Activated CD4-positive, alpha-beta T cell treated with anti-CD3 and anti-CD28 coated beads for 36 hours (primary cell): ENCODE results near the gene THSD4. TPM values are rescaled to one million over a fixed set of nuclear protein-coding genes. Genes with fewer than 3 reads are reported as not detected.

Experiments
- ATAC-seq: fragments of 200-7000 bp; cut with Tn5 transposase; one replicate; pipeline ENCODE4 v1.10.0; 2021; ENCODE audit warnings: mild to moderate bottlenecking, moderate library complexity
- CTCF ChIA-PET: fragments of 350-600 bp; sonication (Branson Sonifier 250); formaldehyde crosslinking; loops from one replicate; lab custom pipeline; 2021; ENCODE audit warnings: antibody characterized with exemption; lab: Charles Lee
- POLR2A ChIA-PET: fragments of 350-600 bp; sonication (Branson Sonifier 250); formaldehyde crosslinking; loops from one replicate; lab custom pipeline; 2021; ENCODE audit warnings: antibody characterized with exemption, inconsistent platforms; lab: Charles Lee
- DNase-seq: peaks from one replicate; pipeline ENCODE4 v3.0.0-alpha.2; 2020
- H3K27ac Mint-ChIP-seq: one replicate; pipeline ENCODE4 v1.8.0; 2021; ENCODE audit warnings: mixed read lengths
- H3K27me3 Mint-ChIP-seq: one replicate; pipeline ENCODE4 v1.8.0; 2021; ENCODE audit warnings: mixed read lengths
- H3K36me3 Mint-ChIP-seq: one replicate; pipeline ENCODE4 v1.8.0; 2021; ENCODE audit warnings: low read depth, mixed read lengths
- H3K4me1 Mint-ChIP-seq: one replicate; pipeline ENCODE4 v1.8.0; 2021; ENCODE audit warnings: mixed read lengths
- H3K4me3 Mint-ChIP-seq: one replicate; pipeline ENCODE4 v1.8.0; 2021; ENCODE audit warnings: mild to moderate bottlenecking, moderate library complexity, mixed read lengths
- H3K9me3 Mint-ChIP-seq: one replicate; pipeline ENCODE4 v1.8.0; 2021; ENCODE audit warnings: low read depth, mixed read lengths
- intact Hi-C, 2 experiments: fragments of 100-400 bp; cut with DNase I in 1 of 2; cut with micrococcal nuclease in 1 of 2; formaldehyde crosslinking; loops; one replicate each; pipeline versions ENCODE4 v1.14.2 to v1.15.1; 2022 to 2024; cut with DNase I, micrococcal nuclease
- total RNA-seq, 2 experiments: library from RNA; stranded (reverse); gene quantifications; one replicate each; pipeline ENCODE4 v1.2.3, GENCODE V29; 2021

Gene THSD4
- total RNA-seq, 2 experiments from 2014 or later: not detected

DNA sequence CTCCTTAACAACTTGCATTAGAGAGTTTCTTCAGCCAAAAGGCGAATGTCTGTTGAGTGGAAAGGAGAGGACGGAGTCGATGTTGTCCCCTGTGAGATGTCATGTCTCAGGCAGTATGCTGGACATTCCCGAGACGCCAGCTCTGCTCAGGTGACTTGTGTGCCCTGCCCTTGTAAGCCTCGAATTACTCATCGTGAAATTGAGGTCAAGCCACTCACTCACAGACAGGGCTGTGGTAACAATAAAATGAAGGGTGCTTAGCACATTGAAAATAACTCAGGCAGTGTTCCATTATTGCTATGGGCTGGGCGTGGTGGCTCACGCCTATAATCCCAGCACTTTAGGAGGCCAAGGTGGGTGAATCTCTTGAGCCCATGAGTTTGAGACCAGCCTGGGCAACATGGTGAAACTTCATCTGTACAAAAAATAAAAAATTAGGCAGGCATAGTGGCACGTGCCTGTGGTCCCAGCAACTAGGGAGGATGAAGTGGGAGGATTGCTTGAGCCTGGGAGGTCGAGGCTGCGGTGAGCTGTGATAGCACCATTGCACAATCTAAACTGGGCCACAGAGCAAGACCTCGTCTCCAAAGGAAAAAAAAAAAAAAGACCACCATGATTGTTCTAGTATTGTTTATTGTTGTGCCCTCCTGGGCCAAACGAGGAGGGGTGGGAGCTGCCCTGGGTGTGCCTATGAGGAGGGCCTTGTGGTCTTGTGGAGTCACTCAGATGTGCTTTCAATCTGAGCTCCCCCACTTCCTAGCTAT, 214.4 kb downstream of the THSD4 start:
- Mint-ChIP-seq H3K27ac (no peak overlapping the region), H3K4me3 (no peak overlapping the region), H3K9me3 (no peaks in the 10 kb centered on the region), H3K36me3 (no peaks in the 10 kb centered on the region), H3K4me1 (peaks cover 6% of the 10 kb centered on the region), H3K27me3 (peaks cover 2% of the 10 kb centered on the region)
- DNase-seq: no peak
- intact Hi-C loops: no loop called here
- CTCF ChIA-PET: interaction anchor here (0.5 kb wide), 1 partner anchor 209 kb away, joined by 3 read pairs; no protein-coding TSS in a partner anchor
- POLR2A ChIA-PET: no interaction called here
- ATAC-seq: no peak

DNA sequence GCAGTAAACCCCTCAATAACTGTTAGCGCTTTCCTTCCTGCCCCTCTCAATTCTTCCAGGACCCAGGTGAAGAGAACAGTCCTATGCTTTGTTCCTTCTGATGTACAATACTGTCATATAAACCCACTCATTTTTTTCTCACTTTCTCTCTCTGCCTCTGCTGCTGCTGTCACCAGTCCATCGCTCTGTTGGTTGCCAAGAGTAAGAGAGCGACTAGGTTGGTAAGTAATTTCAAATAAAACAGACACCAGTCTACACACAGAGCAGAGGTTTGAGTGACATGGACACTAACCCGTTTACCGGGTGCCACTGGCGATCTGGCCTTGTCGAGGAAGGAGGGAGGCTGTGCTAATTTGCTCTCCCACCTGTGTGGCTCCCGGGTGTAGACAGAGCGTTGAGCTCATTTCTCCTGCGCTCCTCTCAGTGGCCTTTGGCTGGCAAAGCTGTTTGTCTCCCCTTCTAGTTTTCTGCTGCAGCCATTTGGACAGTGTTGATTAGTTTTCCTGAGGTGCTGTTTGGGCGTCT, 215.4 kb downstream of the THSD4 start:
- DNase-seq (no peak), ATAC-seq (no peak)
- Mint-ChIP-seq H3K27ac (no peak overlapping the region), H3K36me3 (no peaks in the 10 kb centered on the region), H3K4me3 (no peak overlapping the region), H3K27me3 (peaks cover 2% of the 10 kb centered on the region), H3K4me1 (peaks cover 6% of the 10 kb centered on the region), H3K9me3 (no peaks in the 10 kb centered on the region)
- POLR2A ChIA-PET: no interaction called here
- CTCF ChIA-PET: interaction anchor here (0.5 kb wide), 1 partner anchor 210 kb away, joined by 3 read pairs; no protein-coding TSS in a partner anchor
- intact Hi-C loops: no loop called here

DNA sequence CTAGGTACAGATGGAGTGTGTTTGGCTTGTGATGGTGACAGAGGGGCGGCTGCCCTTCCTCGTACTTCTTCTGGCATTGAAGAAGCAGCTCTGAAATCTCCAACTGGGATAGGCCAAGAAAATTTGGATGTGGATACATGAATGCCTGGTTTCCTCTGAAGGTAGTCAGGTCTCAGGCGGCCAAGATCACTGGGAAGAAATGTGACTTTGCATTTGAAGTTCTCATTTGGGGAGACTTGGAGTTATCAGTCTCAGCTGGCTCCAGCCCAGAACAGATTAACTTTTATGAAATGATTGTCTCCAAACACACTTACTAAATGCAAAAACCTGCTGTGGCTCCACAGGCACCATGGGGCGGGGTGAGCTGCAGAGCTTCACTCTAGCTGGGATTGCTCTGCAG, 215.9 kb downstream of the THSD4 start:
- no peak overlapping the region for H3K4me3 Mint-ChIP-seq

DNA sequence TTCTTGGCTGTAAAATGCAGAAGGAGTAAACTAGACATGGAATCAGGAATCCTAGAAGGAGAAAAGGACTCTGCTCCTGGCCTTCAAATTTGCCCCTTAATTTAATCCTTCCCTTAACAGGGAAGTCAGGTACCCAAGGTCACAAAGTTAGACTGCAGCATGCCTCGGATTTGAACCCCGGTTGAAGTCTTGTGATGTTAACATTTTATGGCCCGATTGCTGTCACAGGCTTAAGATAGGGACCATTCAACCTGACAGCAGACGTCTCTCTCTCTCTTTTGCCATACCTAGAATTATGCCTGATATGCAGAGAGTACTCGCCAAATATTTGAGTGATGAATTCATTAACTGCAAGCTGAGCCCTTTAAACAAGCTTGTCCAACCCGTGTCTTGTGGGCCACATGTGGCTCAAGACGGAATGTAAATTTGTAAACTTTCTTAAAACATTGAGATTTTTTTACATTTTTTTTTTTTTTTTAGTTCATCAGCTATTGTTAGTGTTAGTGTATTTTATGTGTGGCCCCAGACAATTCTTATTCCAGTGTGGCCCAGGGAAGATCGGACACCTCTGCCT, 217.2 kb downstream of the THSD4 start:
- ChIA-PET CTCF (interaction anchor here (0.6 kb wide), 1 partner anchor 102 kb away, joined by 4 read pairs; no protein-coding TSS in a partner anchor), POLR2A (no interaction called here)
- H3K4me1 Mint-ChIP-seq: peaks cover 6% of the 10 kb centered on the region
- intact Hi-C loops: no loop called here
- no peaks in the 10 kb centered on the region for H3K36me3 Mint-ChIP-seq
- DNase-seq (no peak), ATAC-seq (no peak)
- no peak overlapping the region for H3K4me3 Mint-ChIP-seq
- no peaks in the 10 kb centered on the region for H3K9me3 Mint-ChIP-seq
- peaks cover 3% of the 10 kb centered on the region for H3K27me3 Mint-ChIP-seq
- H3K27ac Mint-ChIP-seq: no peak overlapping the region

More for the DNA sequence above, 215.9 kb downstream of the THSD4 start:
- H3K27ac Mint-ChIP-seq: no peak overlapping the region
- ATAC-seq: no peak
- H3K27me3 Mint-ChIP-seq: peaks cover under 1% of the 10 kb centered on the region
- intact Hi-C loops: no loop called here
- no peaks in the 10 kb centered on the region for H3K36me3 Mint-ChIP-seq
- peaks cover 6% of the 10 kb centered on the region for H3K4me1 Mint-ChIP-seq
- DNase-seq: no peak
- no peaks in the 10 kb centered on the region for H3K9me3 Mint-ChIP-seq
- CTCF ChIA-PET: interaction anchor here (0.8 kb wide), 1 partner anchor 22 kb away, joined by 3 read pairs; no protein-coding TSS in a partner anchor
- POLR2A ChIA-PET: no interaction called here

DNA sequence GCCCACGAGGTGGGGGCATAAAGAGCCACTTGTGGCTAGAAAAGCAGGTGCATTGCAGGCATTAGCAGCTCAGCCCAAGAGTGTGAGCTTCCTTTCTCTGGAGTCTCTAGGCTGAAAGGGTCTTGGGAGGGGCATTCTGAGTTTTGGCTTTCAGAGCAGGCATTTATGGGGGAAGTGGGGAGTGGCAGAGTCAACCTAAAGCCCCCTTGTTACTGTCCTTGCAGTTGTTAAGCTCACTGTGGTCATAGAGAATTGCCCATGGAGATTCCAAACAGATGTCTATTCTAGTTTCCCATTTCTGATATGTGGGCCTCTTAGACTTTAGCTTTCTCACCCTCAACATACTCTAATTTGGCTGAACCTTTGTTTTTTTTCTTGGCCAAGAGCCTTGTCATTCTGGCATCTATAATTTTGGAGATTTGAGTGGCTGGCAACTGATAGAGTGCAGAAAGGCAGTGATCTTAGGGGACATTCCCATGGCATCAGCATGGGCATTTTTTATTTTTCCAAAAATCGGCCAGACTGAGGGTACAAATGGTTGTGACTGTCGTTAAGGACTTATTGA, 217.9 kb downstream of the THSD4 start:
- H3K4me3 Mint-ChIP-seq: no peak overlapping the region
- H3K27ac Mint-ChIP-seq: no peak overlapping the region
- ATAC-seq (no peak), DNase-seq (no peak)
- peaks cover 6% of the 10 kb centered on the region for H3K4me1 Mint-ChIP-seq
- no peaks in the 10 kb centered on the region for H3K9me3 Mint-ChIP-seq
- intact Hi-C loops: no loop called here
- ChIA-PET POLR2A (no interaction called here), CTCF (no interaction called here)
- no peaks in the 10 kb centered on the region for H3K36me3 Mint-ChIP-seq
- H3K27me3 Mint-ChIP-seq: peaks cover 3% of the 10 kb centered on the region

DNA sequence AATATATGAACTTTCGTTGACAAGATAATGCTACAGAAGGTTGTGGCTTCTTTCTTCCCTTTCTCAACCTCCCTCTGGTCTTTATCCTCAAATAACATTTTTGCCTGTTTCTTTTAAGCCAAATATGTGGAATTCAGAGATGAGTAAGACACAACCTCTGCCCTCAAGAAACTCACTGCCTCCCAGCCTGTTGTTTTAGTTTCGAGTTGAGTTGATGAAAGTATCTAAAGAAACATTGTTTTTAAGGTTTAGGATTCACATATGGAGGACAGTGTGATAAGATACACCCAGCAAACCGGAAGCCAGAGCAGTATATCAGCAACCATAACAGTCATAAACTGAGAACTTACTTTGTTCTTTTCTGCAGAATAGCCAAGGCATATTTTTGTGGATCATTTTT, 218.6 kb downstream of the THSD4 start:
- H3K9me3 Mint-ChIP-seq: no peaks in the 10 kb centered on the region
- H3K4me3 Mint-ChIP-seq: no peak overlapping the region
- DNase-seq (peak; percentile 18), ATAC-seq (peak; percentile 72)
- H3K27ac Mint-ChIP-seq: no peak overlapping the region
- peaks cover 3% of the 10 kb centered on the region for H3K27me3 Mint-ChIP-seq
- POLR2A ChIA-PET: no interaction called here
- H3K36me3 Mint-ChIP-seq: no peaks in the 10 kb centered on the region
- intact Hi-C loops: no loop called here
- CTCF ChIA-PET: no interaction called here
- H3K4me1 Mint-ChIP-seq: peaks cover 6% of the 10 kb centered on the region

DNA sequence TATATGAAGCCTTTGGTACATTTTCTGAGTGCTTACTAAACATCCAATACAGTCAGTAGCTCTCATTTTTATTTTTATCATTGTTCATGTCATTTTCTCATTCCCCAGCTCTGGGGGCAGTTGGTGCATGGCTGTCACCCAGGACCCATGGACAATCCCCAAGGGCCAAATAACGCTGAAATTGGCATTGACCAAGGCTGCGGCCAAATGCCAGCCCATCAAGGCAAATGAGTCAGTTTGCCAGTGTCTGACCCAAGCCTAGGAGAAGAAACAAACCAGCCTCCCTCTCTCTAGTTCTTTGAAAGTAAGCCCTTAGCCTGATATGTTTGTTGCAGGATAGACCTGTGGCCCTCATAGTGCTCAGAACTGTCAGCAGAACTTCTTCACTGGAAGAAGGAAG, 219.2 kb downstream of the THSD4 start:
- ChIA-PET POLR2A (no interaction called here), CTCF (interaction anchor here (0.6 kb wide), 1 partner anchor 98 kb away, joined by 3 read pairs; no protein-coding TSS in a partner anchor)
- DNase-seq: no peak
- Mint-ChIP-seq H3K4me3 (no peak overlapping the region), H3K36me3 (no peaks in the 10 kb centered on the region), H3K9me3 (no peaks in the 10 kb centered on the region), H3K27ac (no peak overlapping the region), H3K27me3 (peaks cover 3% of the 10 kb centered on the region), H3K4me1 (peaks cover 6% of the 10 kb centered on the region)
- intact Hi-C loops: no loop called here
- ATAC-seq: no peak

DNA sequence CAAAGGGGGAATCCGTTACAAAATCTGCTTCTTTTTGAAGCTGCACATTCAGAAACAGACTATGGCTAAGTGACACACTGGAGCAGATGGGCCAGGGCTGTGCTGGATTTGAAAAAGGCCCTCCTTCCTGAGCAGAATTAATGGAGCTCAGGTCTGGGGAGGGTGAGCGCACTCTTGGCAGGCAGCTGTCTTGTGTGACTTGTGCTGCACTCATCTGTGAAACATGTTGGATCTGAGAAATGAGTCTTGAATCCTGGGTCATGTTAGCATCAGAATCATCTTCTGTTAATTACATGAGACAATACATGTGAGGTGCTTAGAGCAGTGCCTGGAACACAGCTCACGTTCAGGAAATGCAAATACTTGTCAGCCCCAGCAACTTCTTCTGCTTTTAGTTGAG, 219.6 kb downstream of the THSD4 start:
- ATAC-seq: no peak
- Mint-ChIP-seq H3K27me3 (peaks cover 3% of the 10 kb centered on the region), H3K27ac (no peak overlapping the region), H3K4me1 (peaks cover 6% of the 10 kb centered on the region), H3K4me3 (no peak overlapping the region), H3K9me3 (no peaks in the 10 kb centered on the region), H3K36me3 (no peaks in the 10 kb centered on the region)
- CTCF ChIA-PET: interaction anchor here (0.6 kb wide), 1 partner anchor 98 kb away, joined by 3 read pairs; no protein-coding TSS in a partner anchor
- POLR2A ChIA-PET: no interaction called here
- no peak for DNase-seq
- intact Hi-C loops: no loop called here

DNA sequence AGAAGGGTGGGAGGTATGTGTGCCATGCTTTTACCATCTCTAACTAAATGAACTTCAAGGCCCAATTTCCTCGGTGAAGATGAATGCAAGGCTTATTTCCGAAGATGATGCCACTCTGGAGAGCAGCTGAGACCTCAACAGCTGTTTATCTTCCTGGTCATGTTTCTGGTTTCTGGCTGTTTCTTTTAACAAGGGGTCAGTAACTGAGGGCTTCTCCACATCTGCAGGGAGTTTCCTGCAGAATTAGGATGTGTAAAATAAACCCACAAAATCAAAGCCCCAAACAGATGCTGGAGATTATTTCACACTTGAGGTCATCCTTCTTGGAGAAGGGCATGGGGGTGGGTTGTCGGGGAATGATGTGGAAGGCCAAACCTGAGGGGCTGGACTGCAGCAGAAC, 220.3 kb downstream of the THSD4 start:
- Mint-ChIP-seq H3K27me3 (peaks cover 3% of the 10 kb centered on the region), H3K36me3 (no peaks in the 10 kb centered on the region), H3K27ac (no peak overlapping the region), H3K4me3 (no peak overlapping the region), H3K9me3 (no peaks in the 10 kb centered on the region), H3K4me1 (peaks cover 6% of the 10 kb centered on the region)
- intact Hi-C loops: no loop called here
- POLR2A ChIA-PET: no interaction called here
- ATAC-seq: no peak
- DNase-seq: no peak
- CTCF ChIA-PET: no interaction called here

DNA sequence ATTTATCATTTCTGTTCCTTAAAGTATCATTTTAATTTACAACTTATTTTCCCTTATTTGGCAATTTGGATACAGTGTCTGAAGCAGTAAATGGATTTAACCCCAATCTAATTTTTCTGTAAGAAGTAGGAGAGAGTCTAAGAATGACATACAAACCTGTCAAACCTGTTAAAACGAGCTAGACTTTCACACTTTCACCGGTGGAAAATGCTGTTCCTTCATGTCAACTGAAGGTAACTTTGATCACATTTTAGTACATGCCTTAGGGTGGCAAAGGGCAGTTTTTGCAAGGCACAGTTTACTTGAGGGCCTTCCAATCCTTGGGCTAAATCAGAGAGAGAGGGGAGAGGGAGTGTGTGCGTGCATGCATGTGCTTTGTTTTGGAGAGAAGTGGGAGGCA, 221.4 kb downstream of the THSD4 start:
- Mint-ChIP-seq H3K4me3 (no peak overlapping the region), H3K36me3 (no peaks in the 10 kb centered on the region), H3K27ac (no peak overlapping the region), H3K4me1 (peaks cover 6% of the 10 kb centered on the region), H3K27me3 (peaks cover 3% of the 10 kb centered on the region), H3K9me3 (no peaks in the 10 kb centered on the region)
- POLR2A ChIA-PET: no interaction called here
- CTCF ChIA-PET: no interaction called here
- DNase-seq: no peak
- intact Hi-C loops: no loop called here
- no peak for ATAC-seq

DNA sequence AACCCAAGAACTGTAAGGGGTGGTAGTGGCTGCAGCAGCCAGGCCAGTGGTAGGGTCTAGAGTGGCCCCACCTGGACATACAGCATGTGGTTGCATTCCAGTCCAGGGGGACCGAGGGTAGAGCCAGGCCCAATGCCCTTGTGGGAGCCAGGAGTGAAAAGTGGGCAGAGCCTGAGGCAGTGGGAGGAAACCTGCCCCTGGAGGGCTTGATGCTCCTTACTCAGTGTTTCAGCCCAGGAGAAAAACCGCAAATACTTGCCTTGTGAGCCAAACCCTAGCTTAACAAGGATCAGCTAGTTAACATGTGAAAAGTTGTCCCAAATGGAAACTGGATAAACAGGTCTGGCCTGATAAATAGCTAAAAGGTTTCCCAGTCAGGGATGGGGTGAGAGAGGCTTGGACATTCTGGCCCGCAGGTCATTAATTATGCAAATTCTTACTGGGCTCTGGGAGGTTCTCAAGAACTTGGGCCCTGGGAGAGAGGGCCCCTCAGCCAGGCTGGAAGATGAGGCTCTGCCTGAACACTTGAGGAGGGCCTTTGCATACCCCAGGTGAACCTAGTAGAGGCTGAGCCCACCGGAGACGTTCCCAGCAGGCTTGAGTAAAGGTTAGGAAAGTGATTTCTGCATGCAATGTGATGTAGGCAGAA, 222.1 kb downstream of the THSD4 start:
- ATAC-seq (no peak), DNase-seq (no peak)
- POLR2A ChIA-PET: no interaction called here
- intact Hi-C loops: no loop called here
- H3K4me1 Mint-ChIP-seq: peaks cover 6% of the 10 kb centered on the region
- no peak overlapping the region for H3K27ac Mint-ChIP-seq
- H3K27me3 Mint-ChIP-seq: peaks cover 3% of the 10 kb centered on the region
- no peak overlapping the region for H3K4me3 Mint-ChIP-seq
- no peaks in the 10 kb centered on the region for H3K9me3 Mint-ChIP-seq
- CTCF ChIA-PET: no interaction called here
- no peaks in the 10 kb centered on the region for H3K36me3 Mint-ChIP-seq
